HCT116 (cell line): ENCODE data around the gene CRTC3. TPM values are rescaled to one million over a fixed set of nuclear protein-coding genes. Genes with fewer than 3 reads are reported as not detected.

Source experiments
- ATAC-seq: fragments of 200-7000 bp; cut with Tn5 transposase; 2 replicates; pipeline ENCODE4 v1.9.1; 2020; ENCODE audit warnings: mild to moderate bottlenecking, moderate library complexity
- BruUV-seq: library from RNA; stranded (reverse); fragments of 400-500 nt; replicated peaks from 2 replicates; lab custom pipeline; 2021; lab: Mats Ljungman, UMichigan
- CTCF ChIA-PET: fragments of 300-600 bp; sonication (Branson Sonifier 250); formaldehyde crosslinking; loops from one replicate; lab custom pipeline; 2021; ENCODE audit warnings: antibody characterized with exemption; lab: Charles Lee
- POLR2A ChIA-PET: fragments of 300-600, 350-600 bp; sonication (Branson Sonifier 250); formaldehyde crosslinking; loops from one replicate; lab custom pipeline; 2021; ENCODE audit warnings: antibody characterized with exemption; lab: Charles Lee
- RAD21 ChIA-PET, 2 experiments: fragments of 300-600 bp; sonication (Branson Sonifier 250); formaldehyde crosslinking; loops; one replicate each; lab custom pipeline; 2023; ENCODE audit warnings: low total read pairs in 2 of 2; ENCODE audit not compliant: uncharacterized antibody in 2 of 2, unreplicated experiment in 2 of 2, low non-redundant PET in 1 of 2; lab: Charles Lee
- DNase-seq: peaks from one replicate; pipeline ENCODE4 v3.0.0-alpha.2; 2010; ENCODE audit warnings: low read depth, low spot score
- H2AFZ ChIP-seq: fragments of 200-600 bp; shearing (Covaris generic), sonication (generic); 2 replicates; pipeline ENCODE4 v1.6.1; 2017; ENCODE audit warnings: low read depth, mixed run types, mixed read lengths, antibody characterized with exemption, low read length; ENCODE audit not compliant: poor library complexity, severe bottlenecking
- H3K27ac ChIP-seq: 2 replicates; pipeline ENCODE4 v1.5.1; 2012; ENCODE audit warnings: low read depth, low read length
- H3K27me3 ChIP-seq: fragments of 200-600 bp; sonication (generic); 2 replicates; pipeline ENCODE4 v1.6.1; 2016; ENCODE audit warnings: mixed run types, low read length, mixed read lengths; ENCODE audit not compliant: insufficient read depth
- H3K36me3 ChIP-seq, 2 experiments: fragments of 200-500 bp in 1 of 2; fragments of 200-600 bp in 1 of 2; sonication (Bioruptor generic) in 1 of 2; sonication (generic) in 1 of 2; 2 replicates each; pipeline versions ENCODE4 v1.5.1 to v1.6.1; 2014 to 2016; ENCODE audit warnings: low read length in 2 of 2, inconsistent platforms in 1 of 2, mixed read lengths in 1 of 2, mixed run types in 1 of 2; ENCODE audit not compliant: insufficient read depth in 2 of 2, control insufficient read depth in 1 of 2
- H3K4me1 ChIP-seq, 2 experiments: fragments of 200-600 bp in 1 of 2; sonication (generic) in 1 of 2; 2 replicates each; pipeline versions ENCODE4 v1.5.1 to v1.6.1; 2012 to 2017; ENCODE audit warnings: low read length in 2 of 2, inconsistent platforms in 1 of 2, mild to moderate bottlenecking in 1 of 2, mixed read lengths in 1 of 2, mixed run types in 1 of 2, moderate library complexity in 1 of 2; ENCODE audit not compliant: insufficient read depth in 2 of 2, control insufficient read depth in 1 of 2
- H3K4me2 ChIP-seq: fragments of 200-600 bp; sonication (generic); 2 replicates; pipeline ENCODE4 v1.6.1; 2017; ENCODE audit warnings: mixed run types, low read length, mixed read lengths
- H3K4me3 ChIP-seq, 2 experiments: fragments of 200-600 bp in 1 of 2; sonication (generic) in 1 of 2; replicated peaks in 1 of 2; 2 replicates each; pipeline ENCODE4 v1.5.1; 2011 to 2016; ENCODE audit warnings: low read length in 2 of 2, control low read depth in 1 of 2, low read depth in 1 of 2, mild to moderate bottlenecking in 1 of 2, mixed read lengths in 1 of 2, mixed run types in 1 of 2
- H3K79me2 ChIP-seq: fragments of 200-600 bp; sonication (generic); 2 replicates; pipeline ENCODE4 v1.6.1; 2017; ENCODE audit warnings: mild to moderate bottlenecking, mixed run types, low read length, moderate library complexity, mixed read lengths; ENCODE audit not compliant: insufficient read depth
- H3K9ac ChIP-seq: fragments of 200-600 bp; sonication (generic); 2 replicates; pipeline ENCODE4 v1.6.1; 2016; ENCODE audit warnings: low read length, mixed read lengths
- H3K9me2 ChIP-seq: fragments of 200-600 bp; sonication (generic), shearing (Covaris generic); 2 replicates; pipeline ENCODE4 v1.6.1; 2017; ENCODE audit warnings: mixed run types, mild to moderate bottlenecking, moderate library complexity; ENCODE audit not compliant: insufficient read depth
- H3K9me3 ChIP-seq, 2 experiments: fragments of 200-500 bp in 1 of 2; fragments of 200-600 bp in 1 of 2; sonication (Bioruptor generic) in 1 of 2; sonication (generic) in 1 of 2; 2 replicates each; pipeline ENCODE4 v1.6.1; 2014 to 2017; ENCODE audit warnings: low read length in 2 of 2, mixed read lengths in 2 of 2, inconsistent platforms in 1 of 2, low read depth in 1 of 2, mild to moderate bottlenecking in 1 of 2, mixed run types in 1 of 2, moderate library complexity in 1 of 2; ENCODE audit not compliant: control insufficient read depth in 1 of 2, insufficient read depth in 1 of 2
- H4K20me1 ChIP-seq: fragments of 200-600 bp; sonication (generic), shearing (Covaris generic); 2 replicates; pipeline ENCODE4 v1.6.1; 2017; ENCODE audit warnings: mixed run types, mild to moderate bottlenecking, moderate library complexity; ENCODE audit not compliant: insufficient read depth
- CEBPB ChIP-seq: IDR thresholded peaks from 2 replicates; pipeline ENCODE4 v1.6.1; 2012; ENCODE audit warnings: low read depth
- CTCF ChIP-seq, 3 experiments: fragments of 200-600 bp in 1 of 3; sonication (generic) in 1 of 3; IDR thresholded peaks in 2 of 3; conservative IDR thresholded peaks in 1 of 3; 2 replicates each; pipeline ENCODE4 v1.5.1; 2012 to 2017; ENCODE audit warnings: low read depth in 2 of 3, low read length in 2 of 3, antibody characterized with exemption in 1 of 3, borderline replicate concordance in 1 of 3, control low read depth in 1 of 3, mild to moderate bottlenecking in 1 of 3, mixed read lengths in 1 of 3, mixed run types in 1 of 3, moderate library complexity in 1 of 3; ENCODE audit not compliant: insufficient read depth in 1 of 3
- ELF1 ChIP-seq: IDR thresholded peaks from 2 replicates; pipeline ENCODE4 v1.6.1; 2012; ENCODE audit warnings: low read depth, borderline replicate concordance
- FOSL1 ChIP-seq: IDR thresholded peaks from 2 replicates; pipeline ENCODE4 v1.6.1; 2012; ENCODE audit warnings: low read depth
- JUND ChIP-seq: IDR thresholded peaks from 2 replicates; pipeline ENCODE4 v1.6.1; 2012
- POLR2A ChIP-seq: IDR thresholded peaks from 2 replicates; pipeline ENCODE4 v1.7.0; 2011; ENCODE audit warnings: borderline replicate concordance; ENCODE audit not compliant: insufficient read depth, insufficient read length; ENCODE audit errors: extremely low read depth
- POLR2AphosphoS5 ChIP-seq: IDR thresholded peaks from 2 replicates; pipeline ENCODE4 v1.6.1; 2011; ENCODE audit warnings: mild to moderate bottlenecking, low read depth, low read length, moderate library complexity
- RAD21 ChIP-seq: IDR thresholded peaks from 2 replicates; pipeline ENCODE4 v1.6.1; 2012; ENCODE audit warnings: low read depth, mild to moderate bottlenecking
- REST ChIP-seq: IDR thresholded peaks from 2 replicates; pipeline ENCODE4 v1.6.1; 2012; ENCODE audit warnings: low read depth
- SIN3A ChIP-seq: IDR thresholded peaks from 2 replicates; pipeline ENCODE4 v1.6.1; 2012; ENCODE audit warnings: low read depth
- SP1 ChIP-seq: IDR thresholded peaks from 2 replicates; pipeline ENCODE4 v1.6.1; 2012; ENCODE audit warnings: low read depth
- intact Hi-C: fragments of 100-400 bp; cut with micrococcal nuclease; formaldehyde crosslinking; loops from 2 replicates; pipeline ENCODE4 v1.10.0; 2022
- total RNA-seq: library from RNA; stranded (reverse); gene quantifications from one replicate; pipeline ENCODE4 v1.2.1, GENCODE V29; 2021; ENCODE audit not compliant: unreplicated experiment
- TF ChIP-seq, protein P1 (sequence below): IDR thresholded peaks from 2 replicates; pipeline ENCODE4 v1.6.1; 2012
- TF ChIP-seq, protein P2 (sequence below): IDR thresholded peaks from 2 replicates; pipeline ENCODE4 v1.6.1; 2012
- TF ChIP-seq, protein P3 (sequence below): IDR thresholded peaks from 2 replicates; pipeline ENCODE4 v1.6.1; 2011; ENCODE audit warnings: mild to moderate bottlenecking, low read length, moderate library complexity; ENCODE audit not compliant: insufficient replicate concordance; ENCODE audit errors: extremely low read depth

The CRTC3 gene
- total RNA-seq, 1 experiment from 2014 or later: 20.7 TPM

DNA sequence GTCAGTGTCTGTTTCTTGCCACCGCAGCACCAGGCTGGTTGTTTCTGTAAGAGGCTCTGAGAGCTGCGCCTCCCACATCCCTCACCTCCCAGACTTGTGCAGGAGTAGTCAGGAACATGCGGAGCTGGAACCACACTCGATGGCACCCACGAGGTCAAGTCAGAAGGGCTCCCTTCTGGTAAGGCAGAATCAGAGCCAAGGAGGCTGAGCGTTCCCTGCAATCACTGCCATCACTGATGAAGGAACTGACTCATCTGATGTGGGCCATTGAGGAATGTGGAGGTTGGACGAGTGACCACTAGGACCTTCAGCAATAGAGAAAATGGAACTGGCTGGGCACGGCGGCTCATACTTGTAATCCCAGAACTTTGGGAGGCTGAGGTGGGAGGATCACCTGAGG, 151.8 kb downstream of the CRTC3 start (continued):
- TF ChIP-seq CTCF (IDR thresholded peaks at IDR 0.05 in 2 of 3, conservative IDR thresholded peaks at IDR 0.05 in 1 of 3; ENCODE audit: borderline replicate concordance in 1 of 3, insufficient read depth in 1 of 3, low read depth in 2 of 3, low read length in 2 of 3): no peak
- TF ChIP-seq POLR2AphosphoS5: no peak
- TF ChIP-seq RAD21: no peak
- TF ChIP-seq CEBPB: no peak
- no peak for TF ChIP-seq REST
- TF ChIP-seq ELF1: no peak
- TF ChIP-seq, protein P1, sequence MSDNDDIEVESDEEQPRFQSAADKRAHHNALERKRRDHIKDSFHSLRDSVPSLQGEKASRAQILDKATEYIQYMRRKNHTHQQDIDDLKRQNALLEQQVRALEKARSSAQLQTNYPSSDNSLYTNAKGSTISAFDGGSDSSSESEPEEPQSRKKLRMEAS: no peak

GRCh38 chr15:90683371-90683770, 153.6 kb downstream of the CRTC3 start:
- no peak overlapping the region for H3K4me2 ChIP-seq
- POLR2A ChIA-PET: no interaction called here
- H3K9me3 ChIP-seq: no peaks in the 10 kb centered on the region
- no peaks in the 10 kb centered on the region for H4K20me1 ChIP-seq
- intact Hi-C loops: no loop called here
- H3K27me3 ChIP-seq: no peaks in the 10 kb centered on the region
- ATAC-seq (peak; percentile 43; the same call in 1 of the 2 replicates), DNase-seq (no peak)
- no TSS peak for BruUV-seq
- H3K9ac ChIP-seq: no peak overlapping the region
- no peak overlapping the region for H2AFZ ChIP-seq
- H3K4me3 ChIP-seq: no peak overlapping the region
- no peaks in the 10 kb centered on the region for H3K36me3 ChIP-seq
- no peak overlapping the region for H3K27ac ChIP-seq
- H3K9me2 ChIP-seq: no peaks in the 10 kb centered on the region
- TF ChIP-seq, protein P2, sequence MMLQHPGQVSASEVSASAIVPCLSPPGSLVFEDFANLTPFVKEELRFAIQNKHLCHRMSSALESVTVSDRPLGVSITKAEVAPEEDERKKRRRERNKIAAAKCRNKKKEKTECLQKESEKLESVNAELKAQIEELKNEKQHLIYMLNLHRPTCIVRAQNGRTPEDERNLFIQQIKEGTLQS: no peak
- TF ChIP-seq JUND (no peak), SP1 (no peak), SIN3A (no peak), POLR2A (no peak), FOSL1 (no peak)
- TF ChIP-seq, protein P3, sequence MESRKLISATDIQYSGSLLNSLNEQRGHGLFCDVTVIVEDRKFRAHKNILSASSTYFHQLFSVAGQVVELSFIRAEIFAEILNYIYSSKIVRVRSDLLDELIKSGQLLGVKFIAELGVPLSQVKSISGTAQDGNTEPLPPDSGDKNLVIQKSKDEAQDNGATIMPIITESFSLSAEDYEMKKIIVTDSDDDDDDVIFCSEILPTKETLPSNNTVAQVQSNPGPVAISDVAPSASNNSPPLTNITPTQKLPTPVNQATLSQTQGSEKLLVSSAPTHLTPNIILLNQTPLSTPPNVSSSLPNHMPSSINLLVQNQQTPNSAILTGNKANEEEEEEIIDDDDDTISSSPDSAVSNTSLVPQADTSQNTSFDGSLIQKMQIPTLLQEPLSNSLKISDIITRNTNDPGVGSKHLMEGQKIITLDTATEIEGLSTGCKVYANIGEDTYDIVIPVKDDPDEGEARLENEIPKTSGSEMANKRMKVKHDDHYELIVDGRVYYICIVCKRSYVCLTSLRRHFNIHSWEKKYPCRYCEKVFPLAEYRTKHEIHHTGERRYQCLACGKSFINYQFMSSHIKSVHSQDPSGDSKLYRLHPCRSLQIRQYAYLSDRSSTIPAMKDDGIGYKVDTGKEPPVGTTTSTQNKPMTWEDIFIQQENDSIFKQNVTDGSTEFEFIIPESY: no peak
- H3K79me2 ChIP-seq: no peaks in the 10 kb centered on the region
- RAD21 ChIA-PET: no interaction called here
- peaks cover 0 to 17% of the 10 kb centered on the region in 2 experiments; a peak in 1 of 4 replicates for H3K4me1 ChIP-seq
- CTCF ChIA-PET: no interaction called here
